Activated CD4-positive, alpha-beta T cell treated with anti-CD3 and anti-CD28 coated beads, Interleukin-2, Interleukin-6, amounts not matched to agents 100 ng/mL and 50 ng/mL, durations not matched to agents 16 hours and 8 hours (primary cell): ENCODE measurements around the gene GLYATL3.
"Not testable (repeated sequence)": the region's sequence is repeated elsewhere in the genome, so short reads cannot be mapped to it uniquely, and the experiment has no call there.

Source experiments
- DNase-seq: peaks from one replicate; pipeline ENCODE4 v3.0.0-alpha.2; 2020

The GLYATL3 gene

GRCh38 chr6:49499623-49500022 lies at the start of gene GLYATL3:
Gene GLYATL3, plus strand, starts transcription at chr6:49499923. Its CDS starts 12,068 bp downstream, at chr6:49511991.
- DNase-seq: no peak

- no peak for DNase-seq
These were observed 46.5 kb upstream of the GLYATL3 start for GRCh38 chr6:49453221-49453620.

GRCh38 chr6:49454787-49455709 lies 44.7 kb upstream of the GLYATL3 start:
- DNase-seq: no peak

- DNase-seq: no peak
These were observed 42.0 kb upstream of the GLYATL3 start for GRCh38 chr6:49457771-49458170.

GRCh38 chr6:49462071-49462470 lies 37.7 kb upstream of the GLYATL3 start:
- no peak for DNase-seq

GRCh38 chr6:49462599-49462926 lies 37.2 kb upstream of the GLYATL3 start:
- DNase-seq: no peak

- peak; percentile 96 for DNase-seq
These were observed 36.7 kb upstream of the GLYATL3 start, which contains the start of the genes CENPQ and MMUT for GRCh38 chr6:49462927-49463611. Gene CENPQ, plus strand, starts transcription at chr6:49463370. Its CDS starts 6,807 bp downstream, at chr6:49470177. Gene MMUT, minus strand, starts transcription at chr6:49463253. Its CDS starts 3,787 bp downstream, at chr6:49459466.

GRCh38 chr6:49463612-49463967 lies 36.1 kb upstream of the GLYATL3 start:
- no peak for DNase-seq

- DNase-seq: no peak
These were observed 35.0 kb upstream of the GLYATL3 start for GRCh38 chr6:49464691-49465090.

- no peak for DNase-seq
These were observed 31.7 kb upstream of the GLYATL3 start for GRCh38 chr6:49468042-49468441.

GRCh38 chr6:49476564-49476963 lies 23.2 kb upstream of the GLYATL3 start:
- not testable (repeated sequence) for DNase-seq

GRCh38 chr6:49479308-49479970 lies 20.3 kb upstream of the GLYATL3 start:
- DNase-seq: no peak

- not testable (repeated sequence) for DNase-seq
These were observed 17.9 kb upstream of the GLYATL3 start for GRCh38 chr6:49481846-49482245.

GRCh38 chr6:49483380-49483779 lies 16.3 kb upstream of the GLYATL3 start:
- DNase-seq: not testable (repeated sequence)

GRCh38 chr6:49490633-49491032 lies 9.1 kb upstream of the GLYATL3 start:
- no peak for DNase-seq

- no peak for DNase-seq
These were observed 2.4 kb upstream of the GLYATL3 start for GRCh38 chr6:49497304-49497703.

- DNase-seq: no peak
These were observed 597 bp upstream of the GLYATL3 start for GRCh38 chr6:49499126-49499525.

GRCh38 chr6:49504666-49505065 lies 4.9 kb downstream of the GLYATL3 start:
- DNase-seq: no peak

- no peak for DNase-seq
These were observed 6.9 kb downstream of the GLYATL3 start for GRCh38 chr6:49506569-49507111.

GRCh38 chr6:49509342-49509741 lies 9.6 kb downstream of the GLYATL3 start:
- DNase-seq: no peak

GRCh38 chr6:49513153-49513989 lies 13.6 kb downstream of the GLYATL3 start:
- DNase-seq: no peak
